K562 (cell line): ENCODE results near the gene EVI5L.

Source experiments
- CAMTA2 ChIP-seq: fragments of 250-450 bp; sonication (Bioruptor Pico); conservative IDR thresholded peaks from 2 replicates; pipeline ENCODE4 v1.5.1; 2022
- CLOCK ChIP-seq: fragments of 250-450 bp; sonication (Bioruptor Pico); IDR thresholded peaks from 2 replicates; pipeline ENCODE4 v1.4.0; 2020; ENCODE audit warnings: mild to moderate bottlenecking, moderate library complexity, borderline replicate concordance
- CTCF ChIP-seq, 3 experiments: IDR thresholded peaks in 2 of 3; conservative IDR thresholded peaks in 1 of 3; 2 replicates each; pipeline ENCODE4 v1.5.1; 2011 to 2012; ENCODE audit warnings: low read length in 3 of 3, mild to moderate bottlenecking in 3 of 3, control low read depth in 2 of 3, improper control_type of control experiment in 1 of 3, inconsistent platforms in 1 of 3, low read depth in 1 of 3, mixed read lengths in 1 of 3, moderate library complexity in 1 of 3; ENCODE audit not compliant: insufficient read depth in 2 of 3
- EGR1 ChIP-seq: fragments of 450-650 bp; conservative IDR thresholded peaks from 2 replicates; pipeline ENCODE4 v1.6.1; 2017; ENCODE audit warnings: mild to moderate bottlenecking
- HDAC6 ChIP-seq: IDR thresholded peaks from 2 replicates; pipeline ENCODE4 v1.6.1; 2012; ENCODE audit warnings: low read depth, mild to moderate bottlenecking, control low read depth, inconsistent platforms, low read length, moderate library complexity
- MAZ ChIP-seq, 2 experiments: fragments of 450-650 bp in 1 of 2; sonication (generic) in 1 of 2; formaldehyde crosslinking; IDR thresholded peaks in 1 of 2; conservative IDR thresholded peaks in 1 of 2; 2 replicates each; pipeline versions ENCODE4 v1.4.0 to v1.5.0; 2020; ENCODE audit warnings: mild to moderate bottlenecking in 1 of 2, missing genetic modification reagents in 1 of 2
- MYBL2 ChIP-seq, 2 experiments: fragments of 450-650 bp in 1 of 2; sonication (generic) in 1 of 2; formaldehyde crosslinking in 1 of 2; IDR thresholded peaks; 2 replicates each; pipeline versions ENCODE4 v1.6.1 to v1.8.1; 2017 to 2022; ENCODE audit warnings: borderline replicate concordance in 1 of 2, inconsistent platforms in 1 of 2, low read depth in 1 of 2, mild to moderate bottlenecking in 1 of 2, missing genetic modification reagents in 1 of 2, moderate library complexity in 1 of 2
- NR2C2 ChIP-seq, 2 experiments: fragments of 200-800 bp in 1 of 2; sonication (Bioruptor generic) in 1 of 2; sonication (generic) in 1 of 2; formaldehyde crosslinking in 1 of 2; IDR thresholded peaks; 2 replicates each; pipeline versions ENCODE4 v1.6.1 to v1.8.0; 2016 to 2022; ENCODE audit warnings: mild to moderate bottlenecking in 1 of 2, missing compliant biosample characterization in 1 of 2, missing genetic modification characterization in 1 of 2, missing genetic modification reagents in 1 of 2
- REST ChIP-seq, 2 experiments: fragments of 450-650 bp; formaldehyde crosslinking in 1 of 2; IDR thresholded peaks; 2 replicates each; pipeline versions ENCODE4 v1.4.0 to v1.6.1; 2014 to 2020; ENCODE audit warnings: mild to moderate bottlenecking in 2 of 2, borderline replicate concordance in 1 of 2, low read depth in 1 of 2
- TEAD4 ChIP-seq, 2 experiments: sonication (generic) in 1 of 2; formaldehyde crosslinking in 1 of 2; IDR thresholded peaks; 2 replicates each; pipeline versions ENCODE4 v1.6.1 to v1.8.0; 2012 to 2022; ENCODE audit warnings: borderline replicate concordance in 1 of 2, inconsistent platforms in 1 of 2, low read length in 1 of 2, mild to moderate bottlenecking in 1 of 2, missing genetic modification reagents in 1 of 2
- THRA ChIP-seq: fragments of 450-650 bp; IDR thresholded peaks from 2 replicates; pipeline ENCODE4 v1.6.1; 2017; ENCODE audit warnings: mild to moderate bottlenecking, moderate library complexity
- ZBTB7A ChIP-seq: IDR thresholded peaks from 2 replicates; pipeline ENCODE4 v1.6.1; 2011; ENCODE audit warnings: low read depth, mild to moderate bottlenecking, low read length, moderate library complexity, borderline replicate concordance; ENCODE audit not compliant: control insufficient read depth
- ZNF79 ChIP-seq: fragments of 250-450 bp; sonication (Bioruptor Pico); IDR thresholded peaks from 2 replicates; pipeline ENCODE4 v1.4.0; 2020; ENCODE audit warnings: low read depth, mild to moderate bottlenecking, moderate library complexity

- TF ChIP-seq REST (IDR thresholded peaks at IDR 0.05; ENCODE audit: borderline replicate concordance) (no peak), REST (CRISPR knock-in tag; IDR thresholded peaks at IDR 0.05; ENCODE audit: low read depth) (no peak), CTCF (IDR thresholded peaks at IDR 0.05 in 2 of 3, conservative IDR thresholded peaks at IDR 0.05 in 1 of 3; ENCODE audit: insufficient read depth in 2 of 3, low read depth in 1 of 3, low read length in 3 of 3) (no peak), TEAD4 (IDR thresholded peaks at IDR 0.05; ENCODE audit: low read length) (no peak), TEAD4 (CRISPR knock-in tag; IDR thresholded peaks at IDR 0.05; ENCODE audit: borderline replicate concordance) (no peak), MYBL2 (IDR thresholded peaks at IDR 0.05; ENCODE audit: low read depth) (no peak), MYBL2 (CRISPR knock-in tag; IDR thresholded peaks at IDR 0.05; ENCODE audit: borderline replicate concordance) (no peak), THRA (no peak), ZNF79 (no peak), NR2C2 (CRISPR knock-in tag; IDR thresholded peaks at IDR 0.05) (no peak), NR2C2 (tag; IDR thresholded peaks at IDR 0.05) (no peak), MAZ (CRISPR knock-in tag; conservative IDR thresholded peaks at IDR 0.05 in 1 of 2, IDR thresholded peaks at IDR 0.05 in 1 of 2) (no peak), EGR1 (no peak), ZBTB7A (no peak), CLOCK (no peak), HDAC6 (no peak), CAMTA2 (no peak)
These were observed 36.5 kb downstream of the EVI5L start for GRCh38 chr19:7866399-7867091.
